Activated naive CD8-positive, alpha-beta T cell (primary cell): ENCODE results near the gene GMDS.
A peak's percentile ranks its signal among the peaks of the same experiment; 100 is the strongest.

Source experiments
- H3K27ac Mint-ChIP-seq: one replicate; pipeline ENCODE4 v1.8.0; 2021; ENCODE audit warnings: mixed read lengths
- H3K27me3 Mint-ChIP-seq: one replicate; pipeline ENCODE4 v1.8.0; 2021; ENCODE audit warnings: mixed read lengths
- H3K36me3 Mint-ChIP-seq: one replicate; pipeline ENCODE4 v1.8.0; 2021; ENCODE audit warnings: mixed read lengths
- H3K4me1 Mint-ChIP-seq: one replicate; pipeline ENCODE4 v1.8.0; 2021; ENCODE audit warnings: low read depth, mixed read lengths
- H3K4me3 Mint-ChIP-seq: one replicate; pipeline ENCODE4 v1.8.0; 2021; ENCODE audit warnings: mild to moderate bottlenecking, mixed read lengths
- H3K9me3 Mint-ChIP-seq: one replicate; pipeline ENCODE4 v1.8.0; 2021; ENCODE audit warnings: low read depth, mixed read lengths

The GMDS gene

GRCh38 chr6:2245103-2245876 lies at the start of gene GMDS:
Gene GMDS, minus strand, starts transcription at chr6:2245605.
- H3K4me3 Mint-ChIP-seq = peak within 1 kb of the TSS; percentile 93

GRCh38 chr6:2285510-2285909 lies 40.1 kb upstream of the GMDS start:
- no peaks in the 10 kb centered on the region for H3K4me1 Mint-ChIP-seq
- H3K27me3 Mint-ChIP-seq = no peaks in the 10 kb centered on the region
- H3K36me3 Mint-ChIP-seq = peaks cover 46% of the 10 kb centered on the region
- no peak overlapping the region for H3K27ac Mint-ChIP-seq
- no peak overlapping the region for H3K4me3 Mint-ChIP-seq
- H3K9me3 Mint-ChIP-seq = peaks cover 17% of the 10 kb centered on the region

More at GRCh38 chr6:2245103-2245876, at the start of gene GMDS:
- H3K9me3 Mint-ChIP-seq = no peaks in the 10 kb centered on the region
- H3K27me3 Mint-ChIP-seq = no peaks in the 10 kb centered on the region
- H3K27ac Mint-ChIP-seq = peak within 1 kb of the TSS; percentile 90
- H3K4me1 Mint-ChIP-seq = peaks cover 69% of the 10 kb centered on the region
- peaks cover 12% of the 10 kb centered on the region for H3K36me3 Mint-ChIP-seq

- no peaks in the 10 kb centered on the region for H3K4me1 Mint-ChIP-seq
- no peaks in the 10 kb centered on the region for H3K27me3 Mint-ChIP-seq
- H3K9me3 Mint-ChIP-seq = peaks cover 14% of the 10 kb centered on the region
- no peak overlapping the region for H3K4me3 Mint-ChIP-seq
- H3K36me3 Mint-ChIP-seq = peaks cover 57% of the 10 kb centered on the region
- no peak overlapping the region for H3K27ac Mint-ChIP-seq
These were observed 30.5 kb upstream of the GMDS start for GRCh38 chr6:2275892-2276242.

GRCh38 chr6:2274981-2275891 lies 29.8 kb upstream of the GMDS start:
- Mint-ChIP-seq H3K27me3 (no peaks in the 10 kb centered on the region), H3K9me3 (peaks cover 8% of the 10 kb centered on the region), H3K4me3 (no peak overlapping the region), H3K36me3 (peaks cover 57% of the 10 kb centered on the region), H3K4me1 (no peaks in the 10 kb centered on the region), H3K27ac (no peak overlapping the region)

GRCh38 chr6:2272696-2273095 lies 27.3 kb upstream of the GMDS start:
- H3K36me3 Mint-ChIP-seq = peaks cover 45% of the 10 kb centered on the region
- H3K4me1 Mint-ChIP-seq = no peaks in the 10 kb centered on the region
- peak overlapping the region; percentile 18 for H3K4me3 Mint-ChIP-seq
- no peaks in the 10 kb centered on the region for H3K27me3 Mint-ChIP-seq
- H3K27ac Mint-ChIP-seq = no peak overlapping the region
- H3K9me3 Mint-ChIP-seq = no peaks in the 10 kb centered on the region

GRCh38 chr6:2270054-2270453 lies 24.6 kb upstream of the GMDS start:
- Mint-ChIP-seq H3K9me3 (no peaks in the 10 kb centered on the region), H3K27ac (no peak overlapping the region), H3K27me3 (no peaks in the 10 kb centered on the region), H3K36me3 (peaks cover 43% of the 10 kb centered on the region), H3K4me3 (no peak overlapping the region), H3K4me1 (no peaks in the 10 kb centered on the region)

- Mint-ChIP-seq H3K9me3 (no peaks in the 10 kb centered on the region), H3K27me3 (no peaks in the 10 kb centered on the region), H3K4me3 (no peak overlapping the region), H3K27ac (no peak overlapping the region), H3K4me1 (no peaks in the 10 kb centered on the region), H3K36me3 (peaks cover 38% of the 10 kb centered on the region)
These were observed 21.4 kb upstream of the GMDS start for GRCh38 chr6:2266841-2267240.

DNA sequence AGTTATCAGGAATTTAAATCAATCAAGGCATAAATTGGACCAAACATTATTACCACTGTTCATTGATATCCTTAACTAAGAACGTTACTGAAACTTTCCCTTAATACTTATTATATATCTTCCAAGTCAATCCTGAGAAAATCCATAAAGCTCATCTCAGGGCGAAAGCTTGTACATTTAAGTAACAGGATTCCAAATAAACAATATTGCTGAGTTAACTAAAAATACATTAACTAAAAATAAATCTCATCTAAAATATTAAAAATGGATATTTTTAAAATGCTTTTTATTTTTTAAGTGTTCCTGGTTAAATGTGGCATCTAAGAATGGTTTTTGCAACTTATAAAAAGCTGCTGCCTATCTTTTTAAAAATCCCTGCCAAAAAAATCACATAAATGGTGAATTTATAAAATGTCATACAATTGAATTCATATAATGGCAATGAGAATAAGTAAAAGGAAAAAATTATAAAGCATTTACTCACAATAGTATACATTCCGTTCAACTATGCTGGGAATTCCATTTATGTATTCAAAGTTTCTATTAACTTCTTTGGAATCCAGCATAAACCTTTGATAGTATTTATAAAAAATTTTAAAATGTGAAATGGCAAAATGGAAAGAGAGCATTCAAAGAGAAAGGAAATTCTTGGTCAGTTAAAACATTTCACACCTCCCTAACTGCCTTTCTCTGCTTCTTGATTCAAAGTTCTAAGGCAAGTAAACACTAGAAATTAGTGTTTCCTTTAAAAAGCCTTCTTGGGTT lies 20.8 kb upstream of the GMDS start:
- H3K27ac Mint-ChIP-seq = no peak overlapping the region
- no peak overlapping the region for H3K4me3 Mint-ChIP-seq
- peaks cover 41% of the 10 kb centered on the region for H3K36me3 Mint-ChIP-seq
- H3K27me3 Mint-ChIP-seq = no peaks in the 10 kb centered on the region
- no peaks in the 10 kb centered on the region for H3K9me3 Mint-ChIP-seq
- no peaks in the 10 kb centered on the region for H3K4me1 Mint-ChIP-seq

DNA sequence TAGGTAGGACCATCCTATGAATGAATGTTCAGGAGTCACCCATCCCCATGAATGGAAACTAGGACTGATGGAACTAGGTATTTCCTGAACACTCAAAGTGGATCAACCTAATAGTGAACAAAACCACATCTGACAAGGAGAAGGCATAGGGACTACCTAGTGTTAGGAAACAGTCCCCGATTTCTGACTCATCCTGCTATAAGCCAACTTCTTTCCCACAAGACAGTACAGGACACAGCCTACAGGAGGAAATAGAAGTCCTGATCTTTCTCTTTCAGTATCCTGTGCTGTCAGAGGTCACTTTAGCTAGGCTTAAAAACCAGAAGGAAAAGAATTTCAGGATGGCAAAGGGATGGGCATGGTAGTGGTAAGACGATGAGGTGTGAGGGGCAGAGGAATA lies 19.5 kb upstream of the GMDS start:
- H3K4me3 Mint-ChIP-seq = no peak overlapping the region
- no peaks in the 10 kb centered on the region for H3K9me3 Mint-ChIP-seq
- H3K4me1 Mint-ChIP-seq = no peaks in the 10 kb centered on the region
- no peaks in the 10 kb centered on the region for H3K27me3 Mint-ChIP-seq
- peaks cover 35% of the 10 kb centered on the region for H3K36me3 Mint-ChIP-seq
- no peak overlapping the region for H3K27ac Mint-ChIP-seq

GRCh38 chr6:2263896-2264295 lies 18.5 kb upstream of the GMDS start:
- no peaks in the 10 kb centered on the region for H3K9me3 Mint-ChIP-seq
- H3K4me3 Mint-ChIP-seq = no peak overlapping the region
- no peaks in the 10 kb centered on the region for H3K27me3 Mint-ChIP-seq
- H3K27ac Mint-ChIP-seq = no peak overlapping the region
- no peaks in the 10 kb centered on the region for H3K4me1 Mint-ChIP-seq
- H3K36me3 Mint-ChIP-seq = peaks cover 40% of the 10 kb centered on the region

DNA sequence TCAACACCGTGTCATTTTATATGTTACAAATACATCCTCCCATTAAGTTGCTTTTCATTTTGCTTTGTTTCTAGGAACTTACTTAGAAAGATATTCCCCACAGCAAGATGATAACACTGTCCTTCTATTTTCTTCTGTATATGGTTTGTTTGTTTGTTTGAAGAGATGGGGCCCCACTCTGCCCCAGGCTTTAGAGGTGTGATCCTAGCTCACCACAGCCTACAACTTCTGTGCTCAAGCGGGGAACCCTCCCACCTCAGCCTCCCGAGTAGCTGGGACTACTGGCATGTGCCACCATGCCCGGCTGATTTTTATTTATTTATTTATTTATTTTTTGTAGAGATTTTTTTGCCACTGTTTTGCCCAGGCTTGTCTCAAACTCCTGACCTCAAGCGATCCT lies 14.2 kb upstream of the GMDS start:
- no peak overlapping the region for H3K4me3 Mint-ChIP-seq
- no peak overlapping the region for H3K27ac Mint-ChIP-seq
- peaks cover 53% of the 10 kb centered on the region for H3K36me3 Mint-ChIP-seq
- H3K9me3 Mint-ChIP-seq = peaks cover 4% of the 10 kb centered on the region
- no peaks in the 10 kb centered on the region for H3K4me1 Mint-ChIP-seq
- no peaks in the 10 kb centered on the region for H3K27me3 Mint-ChIP-seq

- no peaks in the 10 kb centered on the region for H3K4me1 Mint-ChIP-seq
- H3K9me3 Mint-ChIP-seq = peaks cover 4% of the 10 kb centered on the region
- no peaks in the 10 kb centered on the region for H3K27me3 Mint-ChIP-seq
- no peak overlapping the region for H3K4me3 Mint-ChIP-seq
- no peak overlapping the region for H3K27ac Mint-ChIP-seq
- H3K36me3 Mint-ChIP-seq = peaks cover 54% of the 10 kb centered on the region
These were observed 13.6 kb upstream of the GMDS start for GRCh38 chr6:2259002-2259494.

GRCh38 chr6:2258112-2258511 lies 12.7 kb upstream of the GMDS start:
- Mint-ChIP-seq H3K27ac (no peak overlapping the region), H3K36me3 (peaks cover 59% of the 10 kb centered on the region), H3K4me1 (no peaks in the 10 kb centered on the region), H3K4me3 (no peak overlapping the region), H3K9me3 (peaks cover 4% of the 10 kb centered on the region), H3K27me3 (no peaks in the 10 kb centered on the region)

GRCh38 chr6:2257363-2257762 lies 12.0 kb upstream of the GMDS start:
- H3K4me3 Mint-ChIP-seq = no peak overlapping the region
- peaks cover 4% of the 10 kb centered on the region for H3K9me3 Mint-ChIP-seq

GRCh38 chr6:2254747-2255146 lies 9.3 kb upstream of the GMDS start:
- H3K27ac Mint-ChIP-seq = no peak overlapping the region
- H3K9me3 Mint-ChIP-seq = peaks cover 4% of the 10 kb centered on the region
- no peaks in the 10 kb centered on the region for H3K27me3 Mint-ChIP-seq
- H3K4me1 Mint-ChIP-seq = peaks cover under 1% of the 10 kb centered on the region
- H3K36me3 Mint-ChIP-seq = peaks cover 56% of the 10 kb centered on the region
- H3K4me3 Mint-ChIP-seq = no peak overlapping the region

More at GRCh38 chr6:2257363-2257762, 12.0 kb upstream of the GMDS start:
- no peaks in the 10 kb centered on the region for H3K4me1 Mint-ChIP-seq
- H3K27ac Mint-ChIP-seq = no peak overlapping the region
- H3K36me3 Mint-ChIP-seq = peaks cover 60% of the 10 kb centered on the region
- no peaks in the 10 kb centered on the region for H3K27me3 Mint-ChIP-seq
